ENCODE results near the gene C1QA. TPM values are rescaled to one million over a fixed set of nuclear protein-coding genes. Genes with fewer than 3 reads are reported as not detected.
"Not testable (repeated sequence)": the region's sequence is repeated elsewhere in the genome, so short reads cannot be mapped to it uniquely, and the experiment has no call there.

Gene C1QA
- total RNA-seq, 3 donors from 2014 or later = 0.38 to 0.95 TPM; not detected in 1

DNA sequence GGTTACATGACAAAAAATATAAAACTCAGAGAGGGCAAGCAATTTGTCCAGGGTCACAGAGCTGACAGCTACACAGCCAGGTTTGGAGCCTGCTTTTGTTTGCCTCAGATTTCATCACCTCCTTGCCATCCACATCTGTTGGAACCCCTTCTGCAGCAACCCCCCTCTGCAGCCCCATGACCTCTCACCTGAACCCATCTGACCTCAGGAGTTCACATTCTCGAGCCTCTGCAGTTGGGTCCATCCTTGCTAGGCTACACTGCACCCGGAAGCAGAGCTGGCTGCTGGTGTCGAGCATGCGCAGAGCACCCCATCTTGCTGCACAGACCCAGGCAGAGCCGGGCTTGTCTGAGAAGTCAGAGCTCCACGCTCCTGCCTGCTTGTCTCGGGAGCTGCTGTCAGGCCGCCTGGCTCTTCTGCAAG lies 26.6 kb downstream of the C1QA start:
- Mint-ChIP-seq H3K4me1 (ENCODE audit: low read depth) (no peaks in the 10 kb centered on the region), H3K9me3 (no peaks in the 10 kb centered on the region), H3K36me3 (ENCODE audit: insufficient read depth) (no peaks in the 10 kb centered on the region), H3K27me3 (ENCODE audit: low read depth) (peaks cover 15% of the 10 kb centered on the region), H3K4me3 (no peak overlapping the region)
- no peak for ATAC-seq
- DNase-seq = no peak

DNA sequence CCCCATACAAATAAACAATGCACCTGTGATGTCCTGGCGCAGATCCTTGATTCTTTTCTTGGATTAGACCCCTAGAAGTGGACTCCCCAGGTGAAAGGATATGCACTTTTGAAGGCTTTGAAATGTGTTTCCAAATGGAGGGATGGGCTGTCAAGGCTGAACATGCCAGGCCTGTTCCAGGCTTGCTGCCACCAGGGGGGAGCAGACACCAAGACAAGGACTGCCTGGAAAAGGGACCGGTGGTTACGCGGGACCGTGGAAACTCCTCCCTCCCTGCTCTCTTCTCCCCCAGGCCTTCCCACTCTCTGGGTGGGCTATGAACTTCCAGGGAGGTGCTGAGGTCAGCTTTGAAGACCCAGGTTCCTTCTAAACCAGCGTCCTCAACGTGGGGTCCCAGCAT lies 29.3 kb downstream of the C1QA start:
- no peaks in the 10 kb centered on the region for H3K4me1 Mint-ChIP-seq (ENCODE audit: low read depth)
- DNase-seq = no peak

DNA sequence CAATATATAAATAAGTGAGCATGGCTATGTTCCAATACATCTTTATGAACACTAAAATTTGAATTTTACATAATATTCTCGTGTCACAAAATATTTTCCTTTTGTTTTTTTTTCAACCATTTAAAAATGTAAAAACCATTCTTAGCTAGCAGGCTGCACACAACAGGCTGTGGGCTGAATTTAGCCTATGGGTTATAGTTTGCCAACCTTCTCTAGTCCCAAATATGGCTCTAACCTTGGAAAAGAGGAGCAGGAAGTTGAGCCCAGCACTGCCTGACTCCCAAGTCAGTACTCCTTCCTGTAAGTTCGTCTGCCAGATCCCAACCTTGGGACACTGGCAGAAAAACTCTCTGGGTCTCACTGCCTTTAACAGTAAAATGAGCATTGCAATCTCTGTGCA lies 30.0 kb downstream of the C1QA start:
- DNase-seq = no peak
- no peaks in the 10 kb centered on the region for H3K9me3 Mint-ChIP-seq
- no peaks in the 10 kb centered on the region for H3K36me3 Mint-ChIP-seq (ENCODE audit: insufficient read depth)
- ATAC-seq = no peak
- H3K27me3 Mint-ChIP-seq (ENCODE audit: low read depth) = peaks cover 24% of the 10 kb centered on the region
- no peaks in the 10 kb centered on the region for H3K4me1 Mint-ChIP-seq (ENCODE audit: low read depth)
- H3K4me3 Mint-ChIP-seq = no peak overlapping the region

More for the DNA sequence above, 29.3 kb downstream of the C1QA start:
- no peaks in the 10 kb centered on the region for H3K36me3 Mint-ChIP-seq (ENCODE audit: insufficient read depth)
- peaks cover 21% of the 10 kb centered on the region for H3K27me3 Mint-ChIP-seq (ENCODE audit: low read depth)
- H3K4me3 Mint-ChIP-seq = no peak overlapping the region
- ATAC-seq = no peak
- H3K9me3 Mint-ChIP-seq = no peaks in the 10 kb centered on the region

DNA sequence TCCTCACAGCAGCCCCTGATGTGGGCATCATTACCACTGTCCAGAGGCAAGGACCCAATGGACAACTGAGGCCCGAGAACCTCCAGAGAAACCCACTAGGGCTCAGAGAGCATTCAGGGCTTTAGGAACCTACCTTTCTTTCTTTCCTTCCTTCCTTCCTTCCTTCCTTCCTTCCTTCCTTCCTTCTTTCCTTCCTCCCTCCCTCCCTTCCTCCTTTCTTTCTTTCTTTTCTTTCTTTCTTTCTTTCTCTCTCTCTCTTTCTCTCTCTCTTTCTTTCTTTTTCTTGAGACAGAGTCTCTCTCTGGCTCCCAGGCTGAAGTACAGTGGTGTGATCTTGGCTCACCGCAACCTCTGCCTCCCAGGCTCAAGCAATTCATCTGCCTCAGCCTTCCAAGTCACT lies 32.4 kb downstream of the C1QA start:
- not testable (repeated sequence) for H3K4me3 Mint-ChIP-seq; ATAC-seq; DNase-seq; H3K9me3 Mint-ChIP-seq; H3K36me3 Mint-ChIP-seq (ENCODE audit: insufficient read depth); H3K4me1 Mint-ChIP-seq (ENCODE audit: low read depth)
- peaks cover 43% of the 10 kb centered on the region for H3K27me3 Mint-ChIP-seq (ENCODE audit: low read depth)

DNA sequence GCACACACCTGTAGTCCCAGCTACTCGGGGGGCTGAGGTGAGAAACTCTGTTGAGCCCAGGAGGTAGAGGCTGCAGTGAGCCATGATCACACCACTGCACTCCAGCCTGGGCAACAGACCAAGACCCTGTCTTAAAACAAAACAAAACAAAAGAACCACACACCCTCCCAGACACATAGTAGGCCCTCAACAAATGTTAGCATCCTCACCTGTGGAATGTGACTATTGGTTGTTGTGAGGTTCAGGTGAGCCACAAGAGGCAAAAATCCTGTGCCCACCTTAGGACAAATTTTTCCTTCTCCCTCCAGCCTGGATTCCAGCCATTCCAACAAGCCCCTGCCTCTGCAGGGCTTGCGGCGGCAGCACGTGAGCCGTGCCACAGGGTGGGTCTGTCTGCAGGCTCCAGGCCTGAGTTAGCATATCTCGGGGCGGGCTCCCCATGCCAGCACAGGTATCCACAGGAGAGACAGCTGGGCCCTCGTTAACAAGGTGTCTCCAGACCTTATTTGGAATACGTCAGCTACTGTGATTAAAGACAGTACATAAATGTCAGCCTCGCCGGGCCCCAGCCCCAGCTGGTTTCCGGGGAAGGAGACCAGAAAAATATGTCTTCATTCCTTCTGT lies 34.0 kb downstream of the C1QA start:
- Mint-ChIP-seq H3K4me1 (ENCODE audit: low read depth) (no peaks in the 10 kb centered on the region), H3K9me3 (no peaks in the 10 kb centered on the region), H3K27me3 (ENCODE audit: low read depth) (peaks cover 57% of the 10 kb centered on the region), H3K4me3 (no peak overlapping the region), H3K36me3 (ENCODE audit: insufficient read depth) (no peaks in the 10 kb centered on the region)
- ATAC-seq = no peak
- DNase-seq = no peak

DNA sequence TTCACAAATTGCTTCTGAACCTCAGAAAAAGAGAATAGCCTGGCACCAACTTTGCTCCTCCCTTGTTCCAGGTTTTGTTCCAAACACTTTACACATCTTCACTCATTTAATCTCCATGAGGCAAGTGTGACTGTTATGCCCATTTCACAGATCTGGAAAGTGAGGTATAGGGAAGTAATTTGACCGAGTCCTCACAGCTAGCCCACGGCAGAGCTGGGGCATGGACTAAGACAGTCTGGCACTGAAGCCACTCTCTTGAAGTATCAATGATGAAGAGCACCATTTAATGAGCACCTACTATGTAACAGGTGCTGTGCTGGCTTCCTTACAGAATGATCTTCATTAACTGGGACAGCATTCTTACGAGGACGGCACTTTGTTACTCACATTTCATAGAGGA lies 35.6 kb downstream of the C1QA start:
- ATAC-seq = no peak
- peaks cover 58% of the 10 kb centered on the region for H3K27me3 Mint-ChIP-seq (ENCODE audit: low read depth)

DNA sequence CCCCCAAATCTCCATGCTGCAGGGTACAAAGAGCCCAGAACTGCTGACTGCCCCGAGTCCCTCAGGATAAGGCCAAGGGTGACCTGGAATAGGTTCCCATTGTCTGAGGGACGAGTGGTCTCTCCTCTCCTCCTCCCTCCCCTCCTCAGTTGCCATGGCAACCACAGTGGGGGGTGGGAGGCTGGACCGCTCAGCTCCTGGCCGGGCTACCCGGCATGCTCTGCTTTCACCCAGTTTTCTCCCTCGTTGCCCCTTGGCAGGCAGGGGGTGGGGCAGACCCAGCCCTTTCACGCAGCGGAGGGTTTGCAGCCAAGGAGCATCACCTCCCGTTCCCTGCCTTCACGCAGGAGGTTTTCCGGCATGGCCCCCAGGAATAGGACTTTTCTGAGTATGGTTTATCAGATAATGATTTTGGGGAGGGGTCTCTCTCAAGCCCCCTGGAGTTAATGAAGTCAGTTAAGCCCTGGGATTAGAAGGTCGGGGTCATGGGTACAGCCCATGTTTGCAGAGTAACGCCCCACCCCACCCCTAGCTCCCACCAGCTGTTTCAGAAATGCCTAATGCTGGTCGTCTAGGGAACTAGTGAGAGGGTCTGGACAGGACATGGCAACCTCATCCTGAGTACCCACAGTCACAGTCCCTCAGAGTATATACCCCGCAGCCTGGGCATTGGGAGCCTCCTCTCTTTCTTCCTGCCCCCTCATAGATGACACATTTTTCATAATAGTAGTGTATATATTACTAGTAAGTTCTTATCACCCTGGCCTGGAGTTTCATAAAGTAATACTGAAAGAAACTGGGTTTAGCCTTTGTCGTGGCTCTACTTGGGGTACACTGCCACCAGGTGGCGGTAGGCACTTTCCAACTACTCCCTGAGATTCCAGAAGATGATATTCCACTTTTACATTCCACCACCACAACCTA lies 37.3 kb downstream of the C1QA start:
- no peak overlapping the region for H3K4me3 Mint-ChIP-seq
- H3K27me3 Mint-ChIP-seq (ENCODE audit: low read depth) = peaks cover 55% of the 10 kb centered on the region
- DNase-seq (no peak), ATAC-seq (peak; percentile 77 to 86)
- H3K4me1 Mint-ChIP-seq (ENCODE audit: low read depth) = no peaks in the 10 kb centered on the region
- H3K36me3 Mint-ChIP-seq (ENCODE audit: insufficient read depth) = no peaks in the 10 kb centered on the region
- H3K9me3 Mint-ChIP-seq = no peaks in the 10 kb centered on the region

More for the DNA sequence above, 35.6 kb downstream of the C1QA start:
- no peak for DNase-seq
- Mint-ChIP-seq H3K4me3 (no peak overlapping the region), H3K4me1 (ENCODE audit: low read depth) (no peaks in the 10 kb centered on the region), H3K9me3 (no peaks in the 10 kb centered on the region), H3K36me3 (ENCODE audit: insufficient read depth) (no peaks in the 10 kb centered on the region)

DNA sequence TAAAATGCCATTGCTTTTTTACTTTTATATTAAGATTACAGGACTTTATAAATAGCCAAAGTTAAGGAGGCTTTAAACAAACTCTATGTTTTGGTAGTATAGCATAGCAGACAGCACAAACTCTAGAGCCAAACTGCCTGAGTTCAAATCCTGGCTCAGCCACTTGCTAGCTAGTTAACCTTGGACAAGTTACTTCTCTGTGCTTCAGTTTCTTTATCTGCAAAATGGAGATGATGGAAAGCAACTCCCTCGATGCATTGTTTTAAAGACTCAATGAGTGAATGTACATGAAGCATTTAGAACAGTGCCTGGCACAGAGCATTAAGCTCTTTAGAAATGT lies 38.0 kb downstream of the C1QA start:
- peaks cover 53% of the 10 kb centered on the region for H3K27me3 Mint-ChIP-seq (ENCODE audit: low read depth)
- H3K9me3 Mint-ChIP-seq = no peaks in the 10 kb centered on the region
- no peaks in the 10 kb centered on the region for H3K4me1 Mint-ChIP-seq (ENCODE audit: low read depth)
- H3K4me3 Mint-ChIP-seq = no peak overlapping the region
- DNase-seq (no peak), ATAC-seq (no peak)
- no peaks in the 10 kb centered on the region for H3K36me3 Mint-ChIP-seq (ENCODE audit: insufficient read depth)

DNA sequence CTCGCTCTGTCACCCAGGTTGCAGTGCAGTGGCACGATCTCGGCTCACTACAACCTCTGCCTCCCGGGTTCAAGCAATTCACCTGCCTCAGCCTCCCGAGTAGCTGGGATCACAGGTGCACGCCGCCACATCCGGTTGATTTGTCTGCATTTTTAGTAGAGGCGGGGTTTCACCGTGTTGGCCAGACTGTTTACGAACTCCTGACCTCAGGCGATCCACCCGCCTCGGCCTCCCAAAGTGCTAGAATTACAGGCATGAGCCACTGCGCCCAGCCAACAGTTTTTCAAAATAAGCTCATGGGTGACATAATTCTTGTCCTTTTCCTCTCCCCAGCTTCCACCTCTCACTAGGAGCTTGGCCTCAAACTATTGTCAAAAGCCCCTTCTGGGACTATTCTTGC lies 39.7 kb downstream of the C1QA start:
- not testable (repeated sequence) for H3K4me1 Mint-ChIP-seq (ENCODE audit: low read depth); H3K36me3 Mint-ChIP-seq (ENCODE audit: insufficient read depth); DNase-seq; H3K9me3 Mint-ChIP-seq; ATAC-seq; H3K4me3 Mint-ChIP-seq
- H3K27me3 Mint-ChIP-seq (ENCODE audit: low read depth) = peaks cover 42% of the 10 kb centered on the region

DNA sequence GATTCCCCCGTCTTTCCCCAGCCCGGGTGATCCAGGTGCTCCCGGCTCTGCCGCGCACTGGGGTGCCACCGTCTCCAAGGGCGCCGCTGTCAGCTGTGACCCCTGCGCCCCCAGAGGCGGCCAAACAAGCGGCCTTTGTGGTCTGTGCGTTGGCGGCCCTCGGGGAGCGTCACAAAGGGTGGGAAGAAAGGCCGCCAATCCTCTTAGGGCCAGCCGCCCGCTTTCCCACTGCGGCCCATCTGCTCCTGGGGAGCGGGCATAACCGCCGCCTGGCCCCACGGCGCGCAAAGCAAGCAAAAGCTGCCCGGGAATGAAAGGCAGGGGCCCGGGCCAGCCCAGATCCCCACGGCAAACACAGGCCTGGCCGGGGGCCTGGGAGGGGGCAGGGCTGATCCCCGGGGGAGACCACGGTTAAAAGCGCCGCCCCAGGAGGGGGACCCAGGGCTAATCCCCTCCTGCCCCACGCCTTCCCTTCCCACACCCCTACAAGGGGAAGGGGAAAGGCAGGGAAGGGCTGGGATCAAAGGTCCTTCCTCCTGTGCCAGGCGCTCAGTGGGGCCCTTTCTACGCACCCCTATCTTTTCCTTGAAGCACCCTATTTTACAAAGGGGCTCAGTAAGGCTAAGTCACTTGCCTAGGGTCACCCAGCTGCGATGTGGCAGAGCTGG lies 40.6 kb downstream of the C1QA start:
- Mint-ChIP-seq H3K4me3 (no peak overlapping the region), H3K4me1 (ENCODE audit: low read depth) (no peaks in the 10 kb centered on the region), H3K27me3 (ENCODE audit: low read depth) (peaks cover 36% of the 10 kb centered on the region), H3K9me3 (no peaks in the 10 kb centered on the region), H3K36me3 (ENCODE audit: insufficient read depth) (no peaks in the 10 kb centered on the region)
- ATAC-seq (no peak), DNase-seq (no peak)

DNA sequence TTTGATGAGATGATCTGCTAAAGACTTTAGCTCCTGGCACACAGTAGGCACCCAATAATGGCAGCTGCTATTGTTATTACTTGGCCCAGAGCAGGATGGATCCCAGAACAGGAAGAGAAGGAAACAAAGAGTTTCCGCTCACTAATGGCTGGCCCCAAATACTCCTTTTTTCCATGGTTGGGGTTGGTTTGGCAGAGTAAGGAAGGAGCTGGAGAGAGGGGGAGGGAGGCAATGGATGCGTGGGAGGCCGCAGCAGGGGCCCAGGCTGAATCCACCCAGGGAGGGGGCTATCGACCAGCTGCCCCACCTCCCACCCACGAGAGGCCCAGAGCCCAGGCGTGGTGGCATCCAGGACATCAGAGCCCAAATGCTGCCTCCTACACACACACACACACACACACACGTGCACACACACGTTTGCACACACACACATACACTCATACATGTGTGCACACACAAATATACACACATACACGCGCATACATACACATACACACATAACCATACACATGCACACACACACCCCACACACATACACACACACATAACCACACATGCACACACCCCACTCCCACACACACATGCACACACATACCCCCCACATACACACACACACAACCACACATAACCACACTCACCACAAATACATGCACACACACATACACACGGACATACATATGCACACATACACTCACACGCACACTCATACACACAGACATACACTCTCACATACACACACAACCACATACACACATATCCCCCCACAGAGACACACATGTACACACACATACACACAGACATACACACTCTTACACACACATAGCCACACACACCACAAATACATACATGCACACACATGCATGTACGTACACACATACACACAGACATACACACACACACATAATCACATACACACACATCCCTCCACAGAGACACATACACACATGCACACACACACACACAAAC lies 41.8 kb downstream of the C1QA start:
- no peaks in the 10 kb centered on the region for H3K36me3 Mint-ChIP-seq (ENCODE audit: insufficient read depth)
- no peak overlapping the region for H3K4me3 Mint-ChIP-seq
- H3K9me3 Mint-ChIP-seq = no peaks in the 10 kb centered on the region
- no peak for ATAC-seq
- H3K27me3 Mint-ChIP-seq (ENCODE audit: low read depth) = peaks cover 26% of the 10 kb centered on the region
- DNase-seq = no peak
- no peaks in the 10 kb centered on the region for H3K4me1 Mint-ChIP-seq (ENCODE audit: low read depth)

DNA sequence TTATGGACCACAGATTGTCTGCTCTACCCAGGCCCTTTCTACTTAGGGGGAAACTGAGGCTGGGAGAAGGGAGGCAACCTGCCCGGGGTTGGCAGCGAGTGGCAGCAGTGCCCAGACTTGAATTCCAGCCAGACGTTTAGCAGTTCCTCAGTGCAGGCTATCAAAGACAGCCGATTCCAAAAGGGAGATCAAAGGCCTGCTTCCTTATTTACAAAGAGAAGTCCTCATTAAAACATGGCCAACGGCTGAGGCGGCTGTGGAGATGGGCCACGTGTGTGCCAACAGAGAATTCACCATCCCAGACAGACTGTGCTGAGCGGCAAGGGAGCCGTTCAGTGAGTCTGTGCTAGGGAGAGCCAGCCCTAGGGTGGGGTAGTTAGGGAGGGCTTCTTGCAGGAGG lies 44.3 kb downstream of the C1QA start:
- no peak for ATAC-seq
- H3K9me3 Mint-ChIP-seq = no peaks in the 10 kb centered on the region
- no peaks in the 10 kb centered on the region for H3K4me1 Mint-ChIP-seq (ENCODE audit: low read depth)
- peaks cover 15% of the 10 kb centered on the region for H3K27me3 Mint-ChIP-seq (ENCODE audit: low read depth)
- no peaks in the 10 kb centered on the region for H3K36me3 Mint-ChIP-seq (ENCODE audit: insufficient read depth)
- DNase-seq = no peak
- H3K4me3 Mint-ChIP-seq = no peak overlapping the region

DNA sequence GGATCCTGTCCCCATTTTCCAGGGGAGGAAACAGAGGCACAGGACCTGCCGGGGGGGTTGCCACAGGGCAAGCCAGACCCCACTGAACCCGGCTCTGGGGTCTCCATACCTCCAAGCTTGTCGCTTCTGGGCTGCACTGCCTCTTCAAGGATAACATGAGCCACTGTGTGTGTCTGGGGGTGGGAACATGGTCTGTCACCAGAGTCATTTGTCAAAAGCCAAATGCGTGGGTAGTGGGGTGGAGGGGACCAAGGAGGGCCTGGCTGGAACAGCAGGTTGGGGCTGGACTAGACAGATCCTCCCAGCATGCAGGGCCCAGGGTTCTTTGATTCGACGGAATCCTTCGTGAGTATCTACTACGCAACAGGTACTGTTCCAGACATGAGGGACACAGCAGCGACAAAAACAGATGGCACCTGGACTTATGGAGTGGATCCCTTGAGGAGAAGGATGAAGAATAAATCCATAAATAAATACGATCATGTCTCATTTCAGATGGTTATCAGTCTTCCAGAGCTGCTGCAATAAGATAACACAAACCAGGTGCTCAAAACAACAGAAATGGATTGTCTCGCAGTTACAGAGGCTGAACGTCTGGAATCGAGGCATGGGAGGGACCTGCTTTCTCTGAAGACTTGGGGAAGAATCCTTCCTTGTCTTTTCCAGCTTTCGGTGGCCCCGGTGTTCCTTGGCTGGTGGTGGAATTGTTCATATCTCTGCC lies 45.3 kb downstream of the C1QA start:
- H3K4me1 Mint-ChIP-seq (ENCODE audit: low read depth) = no peaks in the 10 kb centered on the region
- no peaks in the 10 kb centered on the region for H3K9me3 Mint-ChIP-seq
- DNase-seq = no peak
- no peak overlapping the region for H3K4me3 Mint-ChIP-seq
- ATAC-seq = no peak
- peaks cover 15% of the 10 kb centered on the region for H3K27me3 Mint-ChIP-seq (ENCODE audit: low read depth)
- no peaks in the 10 kb centered on the region for H3K36me3 Mint-ChIP-seq (ENCODE audit: insufficient read depth)
